Posterior vena cava (tissue), 2 donors: ENCODE measurements around the gene SLC38A3. TPM values are rescaled to one million over a fixed set of nuclear protein-coding genes. Genes with fewer than 3 reads are reported as not detected.

Experiments
- DNase-seq: peaks from one replicate; pipeline ENCODE4 v3.0.0-alpha.2; 2020; ENCODE audit warnings: low spot score
- intact Hi-C, 2 donors: fragments of 100-400 bp; cut with DNase I; formaldehyde crosslinking; loops; one replicate each; pipeline versions ENCODE4 v1.14.1 to v1.14.2; 2022 to 2023
- total RNA-seq, 2 donors: library from RNA; stranded (reverse); fragmentation: NEBNext Ultra II Directional; extraction: Animal tissue kit (Norgen Biotek cat#: 25700); gene quantifications; one replicate each; pipeline ENCODE4 v1.2.1, GENCODE V29; 2021
- donor health status: DM: yes; HTN: yes; CAD: no.
- donor health status: DM: yes; HTN: yes; CAD: no.

Gene SLC38A3
- total RNA-seq, 2 donors from 2014 or later = 0.37 to 0.62 TPM

DNA sequence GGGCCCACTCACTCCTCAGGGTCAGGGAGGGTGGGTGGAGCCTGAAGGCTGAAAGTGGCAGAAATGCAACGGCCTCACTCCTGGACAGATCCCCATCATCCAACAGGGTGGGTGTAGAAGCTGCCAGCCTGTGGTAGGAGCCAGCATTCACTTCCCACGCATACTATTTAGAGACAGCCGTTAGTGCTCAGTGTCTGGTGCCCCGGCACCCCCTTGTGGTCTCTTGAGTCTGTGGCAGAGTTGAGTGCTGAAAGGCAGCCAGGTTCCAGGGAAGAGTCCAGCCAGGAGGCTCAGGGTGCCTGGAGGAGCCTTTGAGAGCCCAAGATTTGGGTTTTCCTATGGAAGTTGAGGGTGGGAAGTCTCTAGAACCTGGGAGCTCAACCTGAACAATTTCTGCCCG is 15.8 kb upstream of the SLC38A3 start:
- intact Hi-C loops = loop anchor here (1.0 to 2.0 kb wide), 2 partner anchors 66 to 68 kb away; no protein-coding TSS in a partner anchor
- no peak for DNase-seq

DNA sequence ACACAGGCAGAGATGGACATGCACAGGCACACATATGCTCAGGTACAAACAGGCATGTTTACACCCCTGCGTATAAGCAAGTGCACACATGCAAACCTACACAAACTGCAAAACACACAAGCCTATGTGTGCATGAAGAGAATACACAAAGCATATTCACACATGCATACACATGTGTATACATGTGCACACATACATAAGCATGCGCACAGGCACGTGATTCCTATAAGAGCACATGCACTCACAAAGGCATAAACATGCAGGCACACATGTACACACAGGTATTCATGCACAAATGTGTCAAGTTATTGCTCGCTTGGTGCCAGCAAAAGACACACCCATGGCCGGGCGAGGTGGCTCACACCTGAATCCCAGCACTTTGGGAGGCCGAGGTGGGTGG is 15.1 kb upstream of the SLC38A3 start:
- intact Hi-C loops = loop anchor here (1.0 to 5.0 kb wide), 3 partner anchors 67 to 87 kb away; partner anchors contain the start of gene LSMEM2 (in 1 of the 2)
- DNase-seq = no peak

DNA sequence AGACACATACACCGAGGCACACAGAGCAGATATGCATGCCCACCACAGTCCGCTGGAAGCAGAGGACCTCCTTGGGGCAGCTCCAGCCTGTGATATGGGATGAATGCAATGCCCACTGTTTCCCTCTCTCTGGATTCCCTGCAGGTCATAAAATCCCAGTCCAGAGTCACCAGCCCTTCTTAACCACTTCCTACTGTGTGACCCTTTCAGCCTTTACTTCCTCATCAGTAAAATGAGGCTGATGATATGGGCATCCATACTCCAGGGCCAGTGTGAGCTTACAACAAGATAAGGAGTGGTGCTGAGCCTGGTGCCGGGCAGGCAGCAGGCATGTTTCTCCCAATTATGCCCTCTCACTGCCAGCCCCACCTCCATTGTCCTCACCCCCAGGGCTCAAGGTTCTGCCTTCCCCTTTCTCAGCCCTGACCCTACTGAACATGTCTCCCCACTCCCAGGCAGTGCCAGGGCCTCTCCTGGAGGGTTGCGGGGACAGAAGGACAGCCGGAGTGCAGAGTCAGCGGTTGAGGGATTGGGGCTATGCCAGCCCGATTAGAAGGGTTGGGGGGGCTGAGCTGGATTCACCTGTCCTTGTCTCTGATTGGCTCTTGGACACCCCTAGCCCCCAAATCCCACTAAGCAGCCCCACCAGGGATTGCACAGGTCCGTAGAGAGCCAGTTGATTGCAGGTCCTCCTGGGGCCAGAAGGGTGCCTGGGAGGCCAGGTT is 14.0 kb upstream of the SLC38A3 start, which contains the start of gene GNAT1:
Gene GNAT1, plus strand, starts transcription at position 675 of the 725 bp plus-strand sequence. CDS start 116 bp downstream, outside the sequence.
- intact Hi-C loops = loop anchor here in 1 of 2 donors (5.0 kb wide), 1 partner anchor 86 kb away; the partner anchor contains the start of gene LSMEM2

DNA sequence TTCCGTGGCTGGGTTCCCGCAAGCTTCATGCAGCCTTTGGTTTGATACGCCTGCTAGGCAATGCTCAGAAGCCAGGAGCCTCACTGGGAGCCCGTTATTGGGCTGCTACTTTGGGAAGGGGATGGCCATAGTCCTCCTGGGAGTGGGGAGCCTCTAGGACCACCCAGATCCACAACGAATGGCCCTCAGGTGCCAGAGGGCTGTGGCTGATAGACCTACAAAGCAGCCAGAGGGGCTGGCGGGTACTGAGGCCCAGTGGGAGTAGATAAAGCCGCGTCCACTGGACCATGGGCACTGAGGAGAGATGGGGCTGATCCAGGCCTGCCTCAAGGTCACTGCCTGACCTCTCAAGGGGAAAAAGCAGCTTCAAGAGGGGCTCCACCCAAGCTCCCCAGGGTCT is 12.9 kb upstream of the SLC38A3 start:
- DNase-seq = no peak
- intact Hi-C loops = loop anchor here in 1 of 2 donors (5.0 kb wide), 1 partner anchor 85 kb away; the partner anchor contains the start of gene LSMEM2

More for the DNA sequence above, 14.0 kb upstream of the SLC38A3 start, which contains the start of gene GNAT1:
- DNase-seq = no peak

DNA sequence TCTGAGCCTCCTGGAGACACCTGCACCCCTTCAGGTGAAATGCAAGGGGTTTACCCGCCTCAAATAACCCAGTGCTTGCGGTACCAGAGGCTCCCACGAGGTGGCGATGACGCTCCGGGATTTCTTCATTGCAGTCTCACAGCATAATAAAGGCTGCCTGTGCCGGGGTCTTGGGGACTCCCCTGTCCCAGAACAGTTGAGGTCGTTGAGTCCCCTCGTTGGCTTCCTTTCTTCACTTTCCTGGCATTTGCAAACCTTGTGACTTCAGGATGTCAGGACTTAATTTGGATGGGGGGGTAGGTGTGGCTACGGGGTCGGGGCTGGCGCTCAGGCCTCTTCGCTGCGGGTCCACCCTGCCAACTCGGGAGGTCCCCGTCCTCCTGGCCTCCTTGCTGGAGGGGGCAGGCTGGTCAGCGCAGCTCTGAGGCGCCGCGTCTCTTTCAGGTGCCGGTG is 12.4 kb upstream of the SLC38A3 start:
- DNase-seq = peak; percentile 92
- intact Hi-C loops = loop anchor here in 1 of 2 donors (5.0 kb wide), 1 partner anchor 85 kb away; the partner anchor contains the start of gene LSMEM2

DNA sequence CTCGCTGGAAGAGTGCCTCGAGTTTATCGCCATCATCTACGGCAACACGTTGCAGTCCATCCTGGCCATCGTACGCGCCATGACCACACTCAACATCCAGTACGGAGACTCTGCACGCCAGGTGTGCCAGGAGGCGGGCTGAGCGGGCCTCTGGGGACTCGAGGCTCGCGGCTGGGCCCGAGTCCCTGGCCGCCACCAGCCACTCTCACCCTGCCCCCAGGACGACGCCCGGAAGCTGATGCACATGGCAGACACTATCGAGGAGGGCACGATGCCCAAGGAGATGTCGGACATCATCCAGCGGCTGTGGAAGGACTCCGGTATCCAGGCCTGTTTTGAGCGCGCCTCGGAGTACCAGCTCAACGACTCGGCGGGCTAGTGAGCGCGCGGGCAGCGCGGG is 11.8 kb upstream of the SLC38A3 start:
- DNase-seq = no peak
- intact Hi-C loops = loop anchor here in 1 of 2 donors (5.0 kb wide), 1 partner anchor 84 kb away; the partner anchor contains the start of gene LSMEM2

DNA sequence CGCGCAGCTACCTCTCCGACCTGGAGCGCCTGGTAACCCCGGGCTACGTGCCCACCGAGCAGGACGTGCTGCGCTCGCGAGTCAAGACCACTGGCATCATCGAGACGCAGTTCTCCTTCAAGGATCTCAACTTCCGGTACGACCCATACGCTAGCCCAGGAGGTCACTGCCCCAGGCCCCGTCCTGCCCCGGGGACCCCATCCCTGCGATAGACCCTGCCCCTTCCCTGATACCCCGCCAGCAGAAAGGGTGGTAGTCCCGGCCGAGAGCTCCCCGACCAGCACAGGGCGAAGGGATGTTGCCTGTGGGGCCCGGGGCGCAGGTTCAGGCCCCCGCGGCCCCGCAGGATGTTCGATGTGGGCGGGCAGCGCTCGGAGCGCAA is 11.3 kb upstream of the SLC38A3 start:
- intact Hi-C loops = loop anchor here (2.0 to 5.0 kb wide), 3 partner anchors 31 to 84 kb away; partner anchors contain the start of gene LSMEM2 (in 1 of the 2)
- no peak for DNase-seq

DNA sequence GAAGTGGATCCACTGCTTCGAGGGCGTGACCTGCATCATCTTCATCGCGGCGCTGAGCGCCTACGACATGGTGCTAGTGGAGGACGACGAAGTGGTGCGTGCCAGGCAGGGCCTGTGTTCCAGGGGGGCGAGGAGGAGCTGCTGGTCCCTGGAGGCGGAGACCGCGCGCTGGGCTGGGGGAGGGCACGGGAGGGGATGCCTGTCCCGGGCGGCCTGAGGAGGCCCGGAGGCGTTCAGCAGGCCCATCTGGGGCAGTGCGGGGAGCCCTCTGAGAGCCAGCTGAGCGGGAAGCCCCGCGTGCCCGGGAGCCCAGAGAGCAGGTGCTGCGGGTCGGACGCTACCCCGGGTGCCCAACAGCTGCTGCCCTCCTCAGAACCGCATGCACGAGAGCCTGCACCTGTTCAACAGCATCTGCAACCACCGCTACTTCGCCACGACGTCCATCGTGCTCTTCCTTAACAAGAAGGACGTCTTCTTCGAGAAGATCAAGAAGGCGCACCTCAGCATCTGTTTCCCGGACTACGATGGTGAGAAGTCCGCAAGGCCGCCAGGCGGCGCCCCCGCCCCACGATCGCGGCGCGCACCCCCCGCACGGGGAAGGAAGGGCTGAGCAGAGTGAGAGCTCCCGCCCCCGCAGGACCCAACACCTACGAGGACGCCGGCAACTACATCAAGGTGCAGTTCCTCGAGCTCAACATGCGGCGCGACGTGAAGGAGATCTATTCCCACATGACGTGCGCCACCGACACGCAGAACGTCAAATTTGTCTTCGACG is 10.8 kb upstream of the SLC38A3 start:
- peak; percentile 87 for DNase-seq
- intact Hi-C loops = loop anchor here (2.0 to 5.0 kb wide), 3 partner anchors 30 to 83 kb away; partner anchors contain the start of gene LSMEM2 (in 1 of the 2)

DNA sequence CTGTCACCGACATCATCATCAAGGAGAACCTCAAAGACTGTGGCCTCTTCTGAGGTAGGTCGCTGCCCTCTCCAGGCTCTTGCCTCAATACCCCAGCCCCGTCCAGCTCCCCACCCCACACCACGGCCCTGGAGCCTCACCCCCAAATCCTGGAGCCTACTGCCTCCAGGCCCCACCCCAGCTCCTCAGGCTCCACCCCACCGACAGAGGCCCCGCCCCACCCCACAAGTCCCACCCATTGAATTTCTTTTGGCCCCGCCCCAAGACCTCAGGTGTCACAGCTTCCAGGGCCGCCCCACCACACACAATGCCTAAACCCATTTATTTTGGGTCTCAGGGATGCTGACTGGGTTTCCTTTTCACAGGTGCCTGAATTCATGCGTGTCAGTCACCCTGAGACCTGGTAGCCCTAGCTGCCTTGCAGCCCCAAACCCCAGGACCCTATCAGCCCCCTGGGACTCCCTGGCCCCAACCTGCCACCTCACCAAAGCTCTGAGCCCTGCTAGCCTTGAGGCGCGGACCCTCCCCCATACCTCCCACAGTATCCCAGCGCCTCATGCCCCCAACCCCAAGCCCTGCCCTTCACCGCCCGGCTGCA is 10.1 kb upstream of the SLC38A3 start:
- intact Hi-C loops = loop anchor here (2.0 to 5.0 kb wide), 3 partner anchors 30 to 82 kb away; partner anchors contain the start of gene LSMEM2 (in 1 of the 2)
- DNase-seq = no peak

DNA sequence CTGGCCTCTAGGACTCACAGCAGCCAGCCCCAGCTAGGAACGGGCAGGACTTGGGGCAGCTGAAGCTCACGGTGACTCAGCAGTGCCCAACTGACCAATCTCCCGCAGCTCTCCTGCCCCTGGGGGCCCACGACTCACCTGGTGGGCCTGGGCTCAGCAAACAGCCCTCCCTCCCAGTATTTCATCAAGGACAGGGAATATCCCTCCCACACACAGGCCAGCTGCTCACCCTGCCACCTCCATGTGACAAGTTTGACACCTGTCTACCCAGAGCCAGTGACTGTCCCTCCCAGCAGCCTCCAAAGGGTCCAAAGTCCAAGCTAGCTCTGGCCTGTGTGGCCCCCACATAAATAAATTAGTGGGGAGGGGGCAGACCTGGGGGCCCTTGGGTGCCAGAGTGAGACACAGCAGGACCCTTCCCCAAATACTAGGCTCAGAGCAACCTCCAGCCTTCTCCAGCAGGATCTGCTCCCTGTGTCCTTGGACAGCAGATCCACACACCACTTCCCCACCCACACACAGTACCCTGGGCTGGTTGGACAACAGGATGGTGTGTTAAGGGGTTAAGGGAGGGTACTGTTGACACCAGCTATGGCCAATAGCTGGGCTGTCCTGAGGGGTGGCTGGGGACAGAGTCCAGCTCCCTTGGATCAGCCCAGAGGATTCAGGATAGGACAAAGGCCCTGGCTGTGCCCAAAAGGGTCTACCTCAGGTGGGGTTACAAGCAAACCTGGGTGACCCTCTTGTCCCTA is 9.4 kb upstream of the SLC38A3 start:
- DNase-seq = no peak
- intact Hi-C loops = loop anchor here (2.0 kb wide), 2 partner anchors 29 to 77 kb away; no protein-coding TSS in a partner anchor

DNA sequence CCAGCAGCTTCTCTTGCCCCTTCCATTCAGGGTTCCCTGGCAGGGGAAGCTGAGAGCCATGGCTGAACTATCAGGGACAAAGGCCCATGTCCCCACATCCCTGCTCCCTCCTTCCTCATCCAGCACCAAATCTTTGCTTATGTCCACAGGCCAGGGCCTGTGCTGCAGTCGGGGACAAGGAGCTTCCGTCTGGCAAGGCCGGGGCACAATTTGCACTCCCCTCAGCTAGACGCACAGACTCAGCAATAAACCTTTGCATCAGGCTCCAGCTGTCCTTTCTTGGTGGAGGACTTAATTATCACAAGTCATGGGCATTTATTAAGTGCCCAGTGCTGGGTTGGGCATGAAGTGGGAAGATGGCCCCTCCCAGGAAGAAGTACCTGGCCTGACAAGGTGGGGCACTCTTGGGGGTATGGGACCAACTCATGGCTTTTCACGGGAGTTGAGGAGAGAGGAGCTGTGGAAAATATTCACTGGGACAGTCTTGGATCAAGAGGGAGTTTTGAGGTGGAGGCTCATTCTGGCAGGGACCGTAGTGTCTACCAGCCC is 8.7 kb upstream of the SLC38A3 start:
- DNase-seq = no peak
- intact Hi-C loops = no loop called here

DNA sequence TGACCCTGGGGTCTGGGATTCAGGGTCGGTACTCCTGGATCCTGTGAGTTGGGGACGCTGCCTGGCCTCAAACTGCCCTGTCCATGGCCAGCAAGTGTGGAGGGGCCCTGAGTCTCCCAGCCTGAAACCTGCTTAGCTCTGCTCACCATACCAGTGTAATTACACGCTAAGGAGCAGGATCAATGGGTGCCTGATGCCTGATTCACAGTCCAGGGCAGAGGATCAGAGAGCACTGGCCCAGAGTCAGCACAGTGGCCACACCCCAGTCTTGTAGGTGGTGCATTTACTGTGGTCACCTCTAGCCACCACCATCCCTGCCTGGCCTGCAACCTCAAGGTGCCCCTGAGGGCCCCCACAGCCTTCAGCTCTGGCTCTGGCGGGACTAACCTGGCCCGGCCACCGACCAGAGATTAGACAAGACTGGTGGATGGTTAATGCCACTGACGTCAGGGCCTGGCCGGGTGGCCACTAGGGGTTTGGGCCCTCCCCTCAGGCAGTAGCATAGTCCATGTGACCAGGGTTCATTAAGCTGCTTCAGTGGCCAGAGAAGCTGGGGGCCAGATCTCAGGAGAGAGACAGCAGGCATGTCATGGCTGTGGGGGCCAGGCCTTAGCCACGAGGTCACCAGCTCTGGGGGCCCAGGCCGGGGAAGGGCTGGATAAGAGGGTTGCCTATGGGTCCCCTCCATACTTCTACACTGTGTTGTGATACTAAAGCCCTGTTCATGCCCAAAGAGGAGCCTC is 3.3 kb upstream of the SLC38A3 start:
- no peak for DNase-seq
- intact Hi-C loops = no loop called here

DNA sequence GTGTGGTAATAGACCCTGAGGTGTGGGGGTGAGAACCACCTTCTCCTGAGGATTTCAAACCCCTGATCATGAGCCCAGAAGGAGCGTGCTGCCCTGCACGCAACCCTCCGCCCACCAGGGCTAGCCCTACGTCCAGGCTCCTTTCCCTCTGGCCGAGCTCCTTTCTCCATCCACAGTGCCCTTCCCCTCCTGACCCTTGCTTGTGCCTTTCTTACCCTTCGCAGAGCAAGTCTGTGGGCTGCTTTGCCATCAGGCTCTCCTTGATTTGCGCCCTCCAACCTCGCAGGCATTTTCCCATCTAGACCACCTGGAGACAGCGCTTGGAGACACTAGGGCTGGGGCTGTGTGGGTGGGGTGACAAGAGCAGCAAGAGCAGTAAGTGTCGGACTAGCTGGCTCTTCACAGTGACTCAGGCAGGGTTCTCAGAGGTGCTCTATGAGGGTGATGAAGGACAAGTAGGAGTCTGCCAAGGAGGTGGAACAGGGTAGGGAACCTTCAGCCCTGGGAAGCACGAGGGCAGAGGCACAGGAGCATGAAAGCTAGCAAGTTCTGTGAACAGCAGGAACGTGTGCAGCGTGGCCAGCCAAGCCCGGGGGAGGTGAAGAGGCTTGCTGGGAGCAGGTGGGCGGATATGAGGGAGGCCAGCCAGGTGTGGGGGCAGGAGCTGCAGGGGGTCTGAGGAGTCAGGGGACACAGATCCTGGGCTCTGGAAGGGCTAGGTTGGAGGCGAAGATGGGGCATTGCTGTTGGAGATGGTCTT is 2.5 kb upstream of the SLC38A3 start:
- intact Hi-C loops = no loop called here
- DNase-seq = no peak

DNA sequence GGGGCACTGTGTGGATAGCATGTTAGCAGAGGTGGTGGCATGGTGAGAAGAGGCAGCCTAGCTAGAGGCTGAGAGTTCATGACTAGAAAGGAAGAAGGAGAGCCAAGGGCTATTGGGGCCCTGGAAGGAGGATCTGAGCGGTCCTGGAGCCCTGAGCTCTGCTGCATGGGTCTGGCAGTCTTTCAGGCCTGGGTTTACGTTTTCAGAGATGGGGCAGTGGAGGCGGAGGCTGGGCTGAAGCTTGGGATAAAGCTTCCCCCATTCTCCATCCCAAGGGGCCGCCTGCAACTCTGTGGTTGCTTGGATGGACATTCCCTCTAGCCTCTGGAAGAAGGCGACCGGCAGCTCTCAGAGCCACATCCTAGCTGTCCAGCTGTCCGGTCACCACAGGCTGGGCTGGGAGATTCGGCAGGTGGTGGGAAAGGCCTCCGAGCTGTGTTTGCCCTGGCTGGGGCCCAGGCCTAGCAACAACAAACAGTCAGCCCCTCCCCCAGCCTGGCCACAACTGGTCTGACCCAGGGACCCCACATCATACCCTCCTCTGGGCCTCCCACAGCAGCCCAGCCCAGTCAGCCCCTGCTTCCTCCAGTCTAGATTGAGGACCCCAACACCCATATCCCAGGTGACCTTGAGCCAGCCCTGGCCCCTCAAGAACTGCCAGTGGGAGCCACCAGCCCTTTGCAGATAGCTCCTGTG is 1.8 kb upstream of the SLC38A3 start:
- intact Hi-C loops = no loop called here
- DNase-seq = no peak

DNA sequence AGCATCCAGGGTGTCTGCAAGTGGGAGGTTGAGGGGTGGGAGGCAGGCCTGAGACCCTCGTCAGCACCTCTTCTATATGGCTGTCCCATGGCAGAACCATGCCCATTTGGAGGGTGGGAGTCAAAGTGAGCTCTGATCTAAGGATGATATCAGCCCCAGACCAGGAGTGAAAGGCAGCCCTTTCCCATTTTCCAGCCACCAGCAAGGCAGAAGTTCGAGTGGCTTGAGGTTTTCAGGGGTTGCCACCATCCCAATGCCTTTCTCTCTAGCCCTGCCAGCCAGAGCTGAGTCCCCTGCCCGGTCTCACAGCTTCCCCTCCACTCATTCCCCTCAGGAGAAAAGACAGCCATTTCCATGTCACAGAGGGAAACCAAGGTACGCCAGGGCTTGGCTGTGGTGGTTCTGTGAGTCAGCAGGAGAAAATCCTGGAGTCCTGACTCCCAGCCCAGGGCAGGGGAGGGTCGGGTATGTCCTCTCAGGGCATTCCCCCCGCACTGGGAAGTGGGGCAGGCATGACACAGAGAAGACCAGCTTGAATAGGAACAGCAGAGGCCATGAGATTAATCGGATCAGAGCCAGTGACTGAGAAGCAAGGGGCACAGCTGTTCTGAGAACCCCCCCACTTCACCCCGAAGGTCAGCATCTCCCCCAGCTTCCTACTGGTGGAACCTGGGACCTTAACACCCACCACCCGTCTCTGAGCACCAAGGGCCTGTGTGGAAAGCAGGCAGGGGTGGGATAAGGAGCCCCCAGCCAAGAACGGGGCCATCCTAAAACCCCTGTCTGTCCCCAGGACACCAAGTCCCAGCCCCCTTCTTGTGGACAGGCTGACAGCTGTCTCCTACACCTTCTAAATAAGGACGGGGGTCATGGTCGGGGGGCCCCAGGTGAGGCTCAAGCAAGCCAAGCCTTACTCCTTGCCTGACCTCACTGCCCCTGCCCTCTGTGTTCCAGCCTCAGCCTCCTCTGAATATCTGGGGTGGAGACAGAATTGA is 965 bp upstream of the SLC38A3 start:
- DNase-seq = no peak
- intact Hi-C loops = no loop called here
